ENCODE results near the gene TBC1D7.
"Not testable (repeated sequence)": the region's sequence is repeated elsewhere in the genome, so short reads cannot be mapped to it uniquely, and the experiment has no call there.

The TBC1D7 gene

GRCh38 chr6:13355999-13356785, 27.9 kb upstream of the TBC1D7 start:
- no peak for DNase-seq

GRCh38 chr6:13355043-13355945, 27.0 kb upstream of the TBC1D7 start:
- peak; percentile 83 for DNase-seq

- DNase-seq, result no peak
Observed at GRCh38 chr6:13354331-13355042, 26.1 kb upstream of the TBC1D7 start.

GRCh38 chr6:13352165-13352564, 23.8 kb upstream of the TBC1D7 start:
- no peak for DNase-seq

GRCh38 chr6:13351271-13351670, 22.9 kb upstream of the TBC1D7 start:
- DNase-seq, result no peak

GRCh38 chr6:13349811-13350506, 21.6 kb upstream of the TBC1D7 start:
- no peak for DNase-seq

GRCh38 chr6:13348334-13349113, 20.2 kb upstream of the TBC1D7 start:
- no peak for DNase-seq

- no peak for DNase-seq
Observed at GRCh38 chr6:13346245-13346644, 17.9 kb upstream of the TBC1D7 start.

GRCh38 chr6:13342414-13343019, 14.2 kb upstream of the TBC1D7 start:
- DNase-seq, result no peak

- no peak for DNase-seq
Observed at GRCh38 chr6:13339863-13340630, 11.7 kb upstream of the TBC1D7 start.

- no peak for DNase-seq
Observed at GRCh38 chr6:13338038-13338437, 9.7 kb upstream of the TBC1D7 start.

GRCh38 chr6:13336553-13336952, 8.2 kb upstream of the TBC1D7 start:
- peak; percentile 36 for DNase-seq

- DNase-seq, result no peak
Observed at GRCh38 chr6:13334953-13335352, 6.6 kb upstream of the TBC1D7 start.

GRCh38 chr6:13332349-13332706, 4.0 kb upstream of the TBC1D7 start:
- DNase-seq, result no peak

GRCh38 chr6:13331516-13332348, 3.4 kb upstream of the TBC1D7 start:
- DNase-seq, result no peak

- DNase-seq, result no peak
Observed at GRCh38 chr6:13328875-13329183, 492 bp upstream of the TBC1D7 start.

GRCh38 chr6:13327691-13328075, 654 bp downstream of the TBC1D7 start:
- no peak for DNase-seq

- not testable (repeated sequence) for DNase-seq
Observed at GRCh38 chr6:13326031-13326586, 2.2 kb downstream of the TBC1D7 start.

- DNase-seq, result no peak
Observed at GRCh38 chr6:13319891-13320564, 8.3 kb downstream of the TBC1D7 start.
